Naive B cell (primary cell): ENCODE data around the gene RPLP1. TPM values are rescaled to one million over a fixed set of nuclear protein-coding genes. Genes with fewer than 3 reads are reported as not detected.
A peak's percentile ranks its signal among the peaks of the same experiment; 100 is the strongest.

ENCODE experiments used
- ATAC-seq, 2 donors: fragments of 150-1000 bp; cut with Tn5 transposase; 2 replicates each; pipeline ENCODE4 v1.10.0; 2021; ENCODE audit warnings: low read depth in 2 of 2, mild to moderate bottlenecking in 2 of 2, moderate library complexity in 2 of 2
- DNase-seq: peaks from one replicate; pipeline ENCODE4 v3.0.0; 2022
- H3K27ac Mint-ChIP-seq, 6 donors: one replicate each; pipeline ENCODE4 v1.8.0; 2020 to 2022; ENCODE audit warnings: mild to moderate bottlenecking in 6 of 6, mixed read lengths in 6 of 6, moderate library complexity in 5 of 6, inconsistent platforms in 2 of 6
- H3K27me3 Mint-ChIP-seq, 3 donors: one replicate each; pipeline ENCODE4 v1.8.0; 2021 to 2022; ENCODE audit warnings: mixed read lengths in 3 of 3, mild to moderate bottlenecking in 1 of 3
- H3K36me3 Mint-ChIP-seq, 2 donors: one replicate each; pipeline ENCODE4 v1.8.0; 2020 to 2022; ENCODE audit warnings: mixed read lengths in 2 of 2, inconsistent platforms in 1 of 2, mild to moderate bottlenecking in 1 of 2
- H3K4me1 Mint-ChIP-seq, 3 donors: one replicate each; pipeline ENCODE4 v1.8.0; 2020 to 2022; ENCODE audit warnings: mixed read lengths in 3 of 3, inconsistent platforms in 1 of 3, mild to moderate bottlenecking in 1 of 3, moderate library complexity in 1 of 3
- H3K4me3 Mint-ChIP-seq, 8 donors: one replicate each; pipeline ENCODE4 v1.8.0; 2020 to 2022; ENCODE audit warnings: mild to moderate bottlenecking in 8 of 8, mixed read lengths in 8 of 8, moderate library complexity in 8 of 8, inconsistent platforms in 2 of 8
- H3K9me3 Mint-ChIP-seq, 7 donors: one replicate each; pipeline ENCODE4 v1.8.0; 2020 to 2022; ENCODE audit warnings: mixed read lengths in 7 of 7, mild to moderate bottlenecking in 5 of 7, inconsistent platforms in 2 of 7, moderate library complexity in 1 of 7
- polyA plus RNA-seq, 6 donors: library from polyadenylated mRNA; unstranded; fragments of 300-500 nt; fragmentation: Illumina TruSeq; gene quantifications; one replicate each; pipeline ENCODE4 v1.2.3, GENCODE V29; 2021; ENCODE audit warnings: low read depth in 6 of 6

The RPLP1 gene
- polyA plus RNA-seq, 6 donors from 2014 or later, result 1,064 to 2,586 (median 2,135) TPM

- ATAC-seq, result no peak
- no peak overlapping the region for H3K4me3 Mint-ChIP-seq
- peaks cover 0 to 13% (median 7%) of the 10 kb centered on the region in 7 donors for H3K9me3 Mint-ChIP-seq
- H3K36me3 Mint-ChIP-seq, result peaks cover 0 to 7% of the 10 kb centered on the region in 2 donors
- H3K27ac Mint-ChIP-seq, result no peak overlapping the region
- peaks cover 16 to 42% (median 32%) of the 10 kb centered on the region in 3 donors for H3K27me3 Mint-ChIP-seq
- DNase-seq, result no peak
- peaks cover 0 to 2% (median 0%) of the 10 kb centered on the region in 3 donors for H3K4me1 Mint-ChIP-seq
These were observed 27.4 kb downstream of the RPLP1 start for GRCh38 chr15:69479971-69480370.

DNA sequence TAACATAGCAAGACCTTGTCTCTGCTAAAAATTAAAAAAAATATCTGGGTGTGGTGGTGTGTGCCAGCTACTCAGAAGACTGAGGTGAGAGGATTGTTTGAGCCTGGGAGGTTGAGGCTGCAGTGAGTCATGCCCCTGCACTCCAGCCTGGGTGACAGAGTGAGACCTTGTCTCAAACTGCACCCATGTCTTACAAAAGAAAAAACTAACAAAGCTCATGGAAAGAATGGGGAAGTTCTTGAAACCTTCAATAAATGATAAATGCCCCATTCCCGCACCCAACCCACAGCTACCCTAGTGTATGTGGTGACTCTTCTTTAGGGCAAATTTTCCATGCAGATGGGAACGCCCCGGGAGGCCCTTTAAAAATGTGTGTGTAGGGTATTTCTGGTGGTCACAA lies 28.3 kb downstream of the RPLP1 start:
- Mint-ChIP-seq H3K27ac (no peak overlapping the region), H3K4me1 (peaks cover 0 to 2% (median 0%) of the 10 kb centered on the region in 3 donors), H3K36me3 (peaks cover 0 to 11% of the 10 kb centered on the region in 2 donors), H3K4me3 (no peak overlapping the region), H3K9me3 (peaks cover 2 to 18% (median 9%) of the 10 kb centered on the region in 7 donors), H3K27me3 (peaks cover 12 to 43% (median 36%) of the 10 kb centered on the region in 3 donors)
- DNase-seq (no peak), ATAC-seq (no peak)

DNA sequence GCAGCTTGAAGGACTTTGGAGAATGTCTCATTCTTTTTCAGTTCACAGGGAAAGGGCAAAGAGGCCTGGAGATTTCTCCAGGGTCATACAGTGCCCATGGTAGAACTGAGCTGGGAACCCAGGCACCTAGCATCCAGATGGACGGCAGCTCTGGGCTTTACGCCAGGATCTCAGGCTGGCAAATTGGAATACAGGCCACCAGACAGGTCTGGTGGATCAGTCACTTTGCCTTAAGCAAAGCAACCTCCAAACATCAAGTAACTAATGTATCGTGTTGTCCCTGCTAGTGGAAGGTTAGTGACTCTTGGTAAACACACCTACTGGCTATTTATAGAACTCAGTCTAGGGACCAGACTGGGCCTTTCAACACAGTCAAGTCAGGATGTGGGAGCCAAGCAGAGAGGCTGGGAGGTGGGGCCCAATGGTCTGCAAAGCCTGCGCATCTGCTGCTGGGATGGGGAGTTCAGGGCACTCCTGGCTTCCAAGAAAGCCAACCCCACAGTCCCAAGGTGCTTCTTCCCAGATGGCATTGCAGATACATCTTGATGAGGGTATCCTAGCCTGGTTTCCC lies 30.2 kb downstream of the RPLP1 start:
- H3K36me3 Mint-ChIP-seq, result peaks cover 0 to 14% of the 10 kb centered on the region in 2 donors
- peaks cover 7 to 40% (median 34%) of the 10 kb centered on the region in 3 donors for H3K27me3 Mint-ChIP-seq
- no peak overlapping the region for H3K27ac Mint-ChIP-seq
- H3K4me1 Mint-ChIP-seq, result peaks cover 0 to 2% (median 0%) of the 10 kb centered on the region in 3 donors
- DNase-seq (no peak), ATAC-seq (no peak)
- H3K4me3 Mint-ChIP-seq, result no peak overlapping the region
- peaks cover 3 to 20% (median 10%) of the 10 kb centered on the region in 7 donors for H3K9me3 Mint-ChIP-seq

DNA sequence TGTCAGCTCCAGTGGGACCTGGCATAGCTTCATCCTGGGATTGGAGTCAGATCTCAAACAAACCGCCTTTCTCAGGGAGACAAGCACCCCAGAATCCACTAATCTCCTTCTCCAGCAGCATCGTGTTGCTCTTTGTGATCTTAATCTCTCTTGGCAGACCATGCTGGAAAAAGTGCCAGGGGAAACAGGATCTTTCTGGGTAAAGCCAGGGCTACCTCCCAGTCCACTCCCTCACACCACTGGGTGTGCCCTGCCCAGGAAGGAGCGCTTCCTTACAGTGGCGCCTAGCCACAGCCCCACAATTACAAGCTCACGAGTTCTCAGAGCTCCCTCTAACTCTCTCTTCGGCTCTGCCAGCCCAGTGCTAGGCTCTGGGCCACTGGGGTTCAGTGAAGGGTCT lies 32.2 kb downstream of the RPLP1 start:
- no peak for DNase-seq
- Mint-ChIP-seq H3K4me1 (no peaks in the 10 kb centered on the region), H3K36me3 (peaks cover 0 to 7% of the 10 kb centered on the region in 2 donors), H3K9me3 (peaks cover under 1 to 14% (median 6%) of the 10 kb centered on the region in 7 donors), H3K4me3 (no peak overlapping the region), H3K27me3 (peaks cover 9 to 37% (median 32%) of the 10 kb centered on the region in 3 donors), H3K27ac (no peak overlapping the region)
- ATAC-seq, result no peak

DNA sequence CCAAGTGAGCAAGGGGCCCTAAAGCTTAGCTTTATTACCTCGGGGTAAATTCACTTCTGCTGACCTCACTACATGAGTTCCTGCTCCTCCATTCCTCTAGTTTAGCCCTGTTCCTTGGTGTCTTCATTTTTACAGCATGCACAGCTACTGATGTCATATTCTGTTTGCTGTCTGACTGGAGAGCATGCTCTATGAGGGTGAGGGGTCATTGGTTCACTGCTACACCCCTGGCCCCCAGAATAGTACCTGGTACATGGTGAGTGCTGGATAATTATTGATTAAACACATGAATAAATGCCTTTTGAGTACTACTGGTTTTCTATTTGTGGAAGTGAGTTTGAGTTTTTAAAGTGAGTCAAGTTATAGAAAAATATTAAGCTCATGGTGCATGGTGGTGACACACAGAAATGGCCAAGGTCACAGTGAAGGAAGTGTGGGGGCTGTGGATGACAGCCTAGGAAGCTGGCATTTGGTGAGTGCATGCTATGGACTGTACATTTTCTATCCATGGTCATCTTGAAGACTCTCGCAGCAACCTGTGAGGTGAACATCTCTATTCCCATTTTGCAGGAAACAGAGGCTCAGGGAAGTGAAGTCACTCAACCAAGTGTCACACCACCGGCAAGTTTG lies 34.0 kb downstream of the RPLP1 start:
- ATAC-seq (no peak), DNase-seq (no peak)
- no peaks in the 10 kb centered on the region for H3K4me1 Mint-ChIP-seq
- H3K36me3 Mint-ChIP-seq, result peaks cover 0 to 21% of the 10 kb centered on the region in 2 donors
- H3K27me3 Mint-ChIP-seq, result peaks cover 13 to 51% (median 50%) of the 10 kb centered on the region in 3 donors
- H3K9me3 Mint-ChIP-seq, result peaks cover 3 to 18% (median 8%) of the 10 kb centered on the region in 7 donors
- no peak overlapping the region for H3K27ac Mint-ChIP-seq
- no peak overlapping the region for H3K4me3 Mint-ChIP-seq

DNA sequence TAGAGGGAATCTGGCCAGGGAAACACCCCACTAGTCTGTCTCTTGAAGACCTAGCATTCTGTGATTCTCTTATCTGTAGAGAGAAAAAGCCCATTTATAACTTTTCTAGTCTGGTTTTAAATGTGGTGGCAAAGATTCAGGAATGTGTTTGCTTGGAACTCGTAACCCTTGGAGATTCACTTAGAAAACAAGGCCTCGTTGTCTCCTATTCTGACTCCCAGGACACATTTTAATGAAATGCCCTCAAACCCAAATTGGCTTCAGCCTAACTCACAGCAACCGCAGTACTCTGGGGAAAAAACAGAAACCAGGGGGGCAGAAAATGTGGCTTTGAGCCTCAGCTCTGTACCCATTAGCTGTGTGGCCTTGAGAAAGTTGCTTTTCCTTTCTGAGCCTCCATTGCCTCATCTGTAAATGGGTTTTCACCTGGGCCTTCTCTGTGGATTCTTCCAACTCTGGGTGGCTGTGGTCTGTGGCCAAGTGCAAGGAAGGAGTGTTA lies 36.5 kb downstream of the RPLP1 start:
- H3K4me1 Mint-ChIP-seq, result no peaks in the 10 kb centered on the region
- no peak for DNase-seq
- peaks cover 0 to 26% of the 10 kb centered on the region in 2 donors for H3K36me3 Mint-ChIP-seq
- no peak overlapping the region for H3K27ac Mint-ChIP-seq
- peaks cover 3 to 22% (median 8%) of the 10 kb centered on the region in 7 donors for H3K9me3 Mint-ChIP-seq
- H3K4me3 Mint-ChIP-seq, result no peak overlapping the region
- ATAC-seq, result no peak
- H3K27me3 Mint-ChIP-seq, result peaks cover 13 to 41% (median 39%) of the 10 kb centered on the region in 3 donors

DNA sequence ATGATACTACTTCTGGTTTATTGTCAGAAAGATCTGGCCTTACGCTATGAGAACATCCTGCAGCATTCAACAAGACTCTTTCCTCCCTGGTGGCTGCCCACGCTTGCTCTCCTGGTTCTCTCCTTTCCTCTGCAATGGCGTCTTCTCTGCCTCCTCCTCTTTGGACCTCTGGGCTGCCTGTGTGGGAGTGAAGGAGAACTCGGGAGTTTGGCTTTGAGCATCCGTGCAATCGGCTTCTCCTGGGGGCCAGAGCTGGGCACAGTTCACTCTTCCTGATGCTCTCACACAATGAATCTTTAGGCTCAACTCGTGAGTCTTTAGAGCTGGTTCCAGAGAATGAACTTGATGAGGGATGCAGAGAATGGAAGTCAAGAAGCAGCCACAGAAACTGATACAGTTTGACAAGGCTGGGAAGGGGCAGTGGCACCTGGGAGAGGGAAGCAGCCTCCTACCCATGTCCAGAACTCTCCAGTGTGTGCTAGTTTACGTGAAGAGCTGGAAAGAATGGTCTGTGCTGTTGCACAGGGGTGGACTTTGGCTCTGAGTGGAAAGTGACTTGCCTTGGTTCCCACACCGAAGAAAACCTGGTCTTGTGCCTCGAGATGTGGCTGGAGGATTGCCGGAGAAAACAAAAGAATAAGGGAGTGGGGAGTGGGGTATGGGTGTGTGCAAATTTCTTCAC lies 37.9 kb downstream of the RPLP1 start:
- H3K4me3 Mint-ChIP-seq, result no peak overlapping the region
- peaks cover 13 to 30% (median 28%) of the 10 kb centered on the region in 3 donors for H3K27me3 Mint-ChIP-seq
- H3K27ac Mint-ChIP-seq, result no peak overlapping the region

DNA sequence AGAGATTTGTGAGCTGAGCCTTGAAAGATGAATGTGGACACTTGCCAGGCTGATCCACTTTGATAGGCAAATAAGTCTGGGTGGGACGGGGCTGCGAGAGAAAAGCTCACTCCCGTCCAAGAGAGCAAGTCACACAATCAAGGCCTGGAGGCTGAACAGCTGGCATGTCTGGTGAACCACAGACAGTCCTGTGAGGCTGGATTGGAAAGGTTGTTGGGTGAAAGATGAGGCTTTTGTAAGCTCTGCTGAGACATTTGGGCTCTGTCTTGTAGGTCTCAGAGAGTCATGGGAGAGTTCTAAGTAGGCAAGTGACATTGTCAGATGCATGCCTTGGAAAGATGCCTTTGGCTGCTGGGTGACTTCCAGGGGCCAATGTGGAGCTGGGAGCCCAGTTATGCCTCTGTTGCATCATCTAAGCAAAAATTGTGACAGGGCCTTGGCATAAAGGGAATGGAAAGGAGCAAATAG lies 38.5 kb downstream of the RPLP1 start:
- Mint-ChIP-seq H3K36me3 (peaks cover 0 to 20% of the 10 kb centered on the region in 2 donors), H3K9me3 (peaks cover 0 to 16% (median 6%) of the 10 kb centered on the region in 7 donors), H3K4me3 (no peak overlapping the region), H3K27me3 (peaks cover 13 to 28% (median 26%) of the 10 kb centered on the region in 3 donors), H3K27ac (no peak overlapping the region), H3K4me1 (no peaks in the 10 kb centered on the region)
- ATAC-seq (no peak), DNase-seq (no peak)

More for the DNA sequence above, 37.9 kb downstream of the RPLP1 start:
- DNase-seq (no peak), ATAC-seq (no peak)
- peaks cover 3 to 21% (median 8%) of the 10 kb centered on the region in 7 donors for H3K9me3 Mint-ChIP-seq
- H3K36me3 Mint-ChIP-seq, result peaks cover 0 to 26% of the 10 kb centered on the region in 2 donors
- H3K4me1 Mint-ChIP-seq, result no peaks in the 10 kb centered on the region

- DNase-seq, result no peak
- Mint-ChIP-seq H3K9me3 (peaks cover 0 to 15% (median 6%) of the 10 kb centered on the region in 7 donors), H3K4me1 (no peaks in the 10 kb centered on the region), H3K27me3 (peaks cover 13 to 29% (median 18%) of the 10 kb centered on the region in 3 donors), H3K27ac (peak overlapping the region in 1 of 6 donors; percentile 59), H3K4me3 (no peak overlapping the region), H3K36me3 (peaks cover 0 to 19% of the 10 kb centered on the region in 2 donors)
- ATAC-seq, result no peak
These were observed 40.8 kb downstream of the RPLP1 start for GRCh38 chr15:69493406-69493805.

DNA sequence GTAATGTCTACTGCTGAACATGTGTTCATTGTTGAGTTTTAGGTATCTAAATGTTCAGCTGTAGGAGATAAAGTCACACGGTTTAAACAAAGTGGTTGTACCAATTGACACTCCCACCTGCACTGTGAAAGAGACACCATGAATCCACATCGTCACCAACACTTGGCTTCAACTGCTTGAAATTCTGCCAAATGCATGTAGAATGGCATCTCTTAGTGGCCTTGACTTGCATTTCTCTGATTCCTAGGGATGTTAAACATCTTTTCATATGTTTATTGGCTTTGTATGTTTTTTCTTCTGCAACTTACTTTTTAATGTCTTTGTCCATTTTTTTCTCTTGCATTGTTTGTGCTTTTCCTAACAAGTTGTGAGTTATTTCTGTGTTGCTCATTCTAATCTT lies 43.4 kb downstream of the RPLP1 start:
- DNase-seq, result no peak
- no peak overlapping the region for H3K4me3 Mint-ChIP-seq
- H3K4me1 Mint-ChIP-seq, result no peaks in the 10 kb centered on the region
- H3K9me3 Mint-ChIP-seq, result peaks cover 0 to 10% (median 5%) of the 10 kb centered on the region in 7 donors
- no peak for ATAC-seq
- H3K36me3 Mint-ChIP-seq, result peaks cover 0 to 10% of the 10 kb centered on the region in 2 donors
- peaks cover 2 to 25% (median 4%) of the 10 kb centered on the region in 3 donors for H3K27me3 Mint-ChIP-seq
- H3K27ac Mint-ChIP-seq, result no peak overlapping the region

DNA sequence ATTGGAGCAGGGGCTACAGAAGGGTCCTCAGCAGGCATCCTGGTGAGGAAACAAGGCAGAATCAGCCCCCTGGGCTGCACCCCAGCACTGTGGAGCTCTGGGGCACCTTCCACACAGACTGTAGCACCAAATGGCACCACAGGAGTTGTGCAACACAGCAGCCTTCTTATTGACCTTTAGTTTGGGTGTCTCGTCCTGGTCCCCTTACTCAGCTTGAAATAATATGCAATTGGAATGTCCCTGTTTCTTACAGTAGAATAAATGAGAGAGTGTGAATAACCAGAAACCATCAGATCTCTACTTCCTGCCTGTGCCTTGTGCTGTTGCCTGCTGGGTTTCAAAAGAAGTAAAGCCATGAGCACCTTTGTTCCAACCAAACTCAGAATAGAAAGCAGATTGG lies 44.5 kb downstream of the RPLP1 start:
- H3K4me1 Mint-ChIP-seq, result no peaks in the 10 kb centered on the region
- no peak for ATAC-seq

DNA sequence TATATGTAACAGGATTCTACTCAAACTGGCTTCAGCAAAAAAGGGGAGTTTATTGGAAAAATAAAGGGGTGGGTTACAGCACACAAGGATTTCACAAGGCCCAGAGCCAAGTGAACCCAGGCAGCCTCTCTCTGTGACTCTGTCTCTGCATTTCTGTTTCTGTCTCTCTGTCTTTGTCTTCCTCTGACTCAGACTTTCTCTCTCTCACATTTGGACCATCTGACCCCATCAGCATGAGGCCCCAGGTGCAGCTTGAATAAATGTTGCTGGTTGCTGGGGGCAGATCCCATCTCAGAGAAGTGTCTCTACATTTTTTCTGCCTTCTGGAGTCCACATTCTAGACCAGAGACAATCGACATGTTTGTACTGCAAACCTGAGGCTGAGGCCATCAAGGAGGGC lies 45.0 kb downstream of the RPLP1 start:
- no peak overlapping the region for H3K27ac Mint-ChIP-seq
- DNase-seq (no peak), ATAC-seq (no peak)
- H3K4me3 Mint-ChIP-seq, result no peak overlapping the region
- peaks cover 0 to 22% (median 4%) of the 10 kb centered on the region in 3 donors for H3K27me3 Mint-ChIP-seq
- no peaks in the 10 kb centered on the region for H3K9me3 Mint-ChIP-seq
- H3K36me3 Mint-ChIP-seq, result no peaks in the 10 kb centered on the region
- no peaks in the 10 kb centered on the region for H3K4me1 Mint-ChIP-seq

More for the DNA sequence above, 44.5 kb downstream of the RPLP1 start:
- Mint-ChIP-seq H3K9me3 (no peaks in the 10 kb centered on the region), H3K27ac (no peak overlapping the region), H3K36me3 (no peaks in the 10 kb centered on the region), H3K27me3 (peaks cover 0 to 18% (median 4%) of the 10 kb centered on the region in 3 donors), H3K4me3 (no peak overlapping the region)
- DNase-seq, result no peak

DNA sequence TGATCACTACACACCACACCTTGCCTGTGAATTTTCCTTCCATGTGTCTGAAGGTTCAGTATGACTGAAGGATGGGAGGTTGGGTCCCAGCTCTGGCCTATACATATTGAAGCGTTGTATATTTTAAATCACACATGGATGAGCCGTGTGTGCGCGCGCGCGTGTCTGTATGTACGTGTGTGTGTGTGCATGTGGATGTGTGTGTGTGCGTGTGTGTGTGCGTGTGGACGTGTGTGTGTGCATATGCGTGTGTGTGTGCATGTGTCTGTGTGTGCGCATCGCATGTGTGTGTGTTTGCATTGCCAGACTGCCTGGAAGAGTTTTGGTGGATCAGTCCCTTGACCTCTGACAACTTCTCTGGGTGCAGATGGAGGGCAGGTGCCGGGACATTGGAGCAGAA lies 45.7 kb downstream of the RPLP1 start:
- DNase-seq (no peak), ATAC-seq (no peak)
- H3K9me3 Mint-ChIP-seq, result no peaks in the 10 kb centered on the region
- H3K27me3 Mint-ChIP-seq, result peaks cover 0 to 25% (median 5%) of the 10 kb centered on the region in 3 donors
- no peaks in the 10 kb centered on the region for H3K4me1 Mint-ChIP-seq
- no peak overlapping the region for H3K4me3 Mint-ChIP-seq
- H3K36me3 Mint-ChIP-seq, result no peaks in the 10 kb centered on the region
- H3K27ac Mint-ChIP-seq, result no peak overlapping the region
